Gastroesophageal sphincter (tissue), 4 donors: ENCODE results near the gene SLC12A8. TPM values are rescaled to one million over a fixed set of nuclear protein-coding genes. Genes with fewer than 3 reads are reported as not detected.

Experiments
- ATAC-seq: fragments of 150-250 bp; one replicate; pipeline ENCODE4 v1.9.1; 2016; ENCODE audit warnings: mild to moderate bottlenecking, moderate library complexity
- H3K27ac ChIP-seq, 4 donors: fragments of 200-600 bp; sonication (generic) in 3 of 4; 1 replicate in 3 of 4; 2 replicates in 1 of 4; pipeline ENCODE4 v1.5.1; 2016 to 2019
- H3K27me3 ChIP-seq: fragments of 200-600 bp; sonication (generic); one replicate; pipeline ENCODE4 v1.5.1; 2019
- H3K36me3 ChIP-seq, 2 donors: fragments of 200-600 bp; sonication (generic); one replicate each; pipeline ENCODE4 v1.5.1; 2019; ENCODE audit warnings: control low read depth in 1 of 2
- H3K4me1 ChIP-seq, 3 donors: fragments of 200-600 bp; sonication (generic); 1 replicate in 2 of 3; 2 replicates in 1 of 3; pipeline ENCODE4 v1.5.1; 2016 to 2019; ENCODE audit warnings: control low read depth in 2 of 3
- H3K4me3 ChIP-seq, 2 donors: fragments of 200-600 bp; sonication (generic); one replicate each; pipeline ENCODE4 v1.5.1; 2019; ENCODE audit warnings: mild to moderate bottlenecking in 1 of 2, moderate library complexity in 1 of 2
- H3K9me3 ChIP-seq, 3 donors: fragments of 200-600 bp; sonication (generic); one replicate each; pipeline ENCODE4 v1.5.1; 2017 to 2019; ENCODE audit warnings: control low read depth in 2 of 3
- CTCF ChIP-seq, 4 experiments: fragments of 200-600 bp in 2 of 4; fragments of 450-650 bp in 2 of 4; sonication (generic) in 1 of 4; IDR thresholded peaks; one replicate each; pipeline ENCODE4 v1.5.1; 2017 to 2019; ENCODE audit warnings: antibody characterized with exemption in 4 of 4, mild to moderate bottlenecking in 2 of 4, moderate library complexity in 2 of 4
- EP300 ChIP-seq: sonication (generic); formaldehyde crosslinking; IDR thresholded peaks from one replicate; pipeline ENCODE4 v1.6.1; 2017; ENCODE audit warnings: antibody characterized with exemption, mild to moderate bottlenecking
- POLR2A ChIP-seq, 2 donors: fragments of 450-650 bp; IDR thresholded peaks; one replicate each; pipeline ENCODE4 v1.6.1; 2017; ENCODE audit warnings: antibody characterized with exemption in 2 of 2, mild to moderate bottlenecking in 2 of 2, moderate library complexity in 1 of 2
- POLR2AphosphoS5 ChIP-seq: sonication (generic); formaldehyde crosslinking; IDR thresholded peaks from one replicate; pipeline ENCODE4 v1.6.1; 2017; ENCODE audit warnings: antibody characterized with exemption
- WGBS, 2 donors: methylation state at CpG; one replicate each; pipeline ENCODE4 v1.1.5; 2018; ENCODE audit warnings: low coverage in 1 of 2; 5-methylcytosine and 5-hydroxymethylcytosine counted together
- total RNA-seq, 4 donors: library from RNA; depleted of rRNA; stranded (reverse); fragments of >200 nt; gene quantifications; one replicate each; pipeline ENCODE4 v1.1.0, GENCODE V29; 2016

The SLC12A8 gene
- total RNA-seq, 4 donors from 2014 or later, result 0.13 to 2.3 (median 0.54) TPM; not detected in 1

- peaks cover 0 to 12% (median 0%) of the 10 kb centered on the region in 3 donors for H3K4me1 ChIP-seq
- H3K4me3 ChIP-seq, result no peak overlapping the region
- no peaks in the 10 kb centered on the region for H3K27me3 ChIP-seq
- no peak overlapping the region for H3K27ac ChIP-seq
- H3K9me3 ChIP-seq, result no peaks in the 10 kb centered on the region
- ATAC-seq, result no peak
- TF ChIP-seq CTCF (IDR thresholded peaks at IDR 0.05), result no peak
- TF ChIP-seq POLR2AphosphoS5, result no peak
- TF ChIP-seq POLR2A (IDR thresholded peaks at IDR 0.05), result no peak
- TF ChIP-seq EP300, result no peak
- peaks cover 0 to 33% of the 10 kb centered on the region in 2 donors for H3K36me3 ChIP-seq
- WGBS, 2 donors, result 100% methylated on average over 1 of the region's 3 CpGs; no CpG with 5 or more reads in 1 of the 2 donors
Measured at GRCh38 chr3:125232401-125232800, 19.9 kb upstream of the SLC12A8 start.

DNA sequence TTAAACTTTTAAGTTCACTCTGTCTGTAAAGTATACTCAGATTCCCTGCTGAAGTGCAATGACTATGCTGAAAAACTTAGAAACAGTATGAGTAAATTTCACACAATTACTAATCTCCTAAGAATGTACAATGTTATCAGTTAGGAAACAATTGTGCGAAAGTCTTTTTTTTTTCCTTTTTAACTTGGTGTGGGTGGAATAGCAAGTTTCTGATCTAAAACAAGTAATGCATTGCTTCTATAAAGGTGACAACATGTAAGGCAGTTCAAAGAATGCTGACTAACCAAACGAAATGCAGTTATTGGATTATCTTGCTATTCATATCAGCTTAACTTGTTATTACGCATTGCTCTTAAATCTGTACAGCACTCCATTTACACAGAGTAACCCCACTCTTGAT is 19.3 kb upstream of the SLC12A8 start:
- Histone ChIP-seq H3K27ac (no peak overlapping the region), H3K4me1 (peaks cover 0 to 10% (median 0%) of the 10 kb centered on the region in 3 donors), H3K4me3 (no peak overlapping the region), H3K9me3 (no peaks in the 10 kb centered on the region), H3K36me3 (peaks cover 0 to 34% of the 10 kb centered on the region in 2 donors), H3K27me3 (no peaks in the 10 kb centered on the region)
- 72 to 83% methylated on average over 3 of the region's 3 CpGs for WGBS, 2 donors
- TF ChIP-seq EP300, result no peak
- TF ChIP-seq CTCF (IDR thresholded peaks at IDR 0.05), result no peak
- no peak for TF ChIP-seq POLR2A (IDR thresholded peaks at IDR 0.05)
- TF ChIP-seq POLR2AphosphoS5, result no peak
- no peak for ATAC-seq

DNA sequence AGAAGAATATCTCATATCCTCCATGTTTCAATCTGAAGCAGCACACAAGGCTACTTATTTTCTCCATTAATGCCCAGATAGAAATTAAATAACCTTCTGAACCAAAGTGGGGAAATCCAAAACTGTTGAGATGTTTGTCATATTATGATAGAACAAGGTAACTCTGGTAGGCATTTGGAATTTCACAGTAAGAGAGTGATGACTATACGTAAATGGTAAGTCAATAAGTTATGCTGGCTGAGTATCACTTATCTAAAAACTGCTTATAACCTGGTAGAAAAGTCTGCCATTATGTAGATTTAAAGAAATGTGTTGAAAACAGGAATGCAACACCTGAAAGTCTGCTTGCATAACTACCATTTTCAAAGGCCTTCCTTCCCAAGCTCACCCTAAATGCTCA is 17.2 kb upstream of the SLC12A8 start:
- no peak for ATAC-seq
- H3K4me1 ChIP-seq, result no peaks in the 10 kb centered on the region
- TF ChIP-seq EP300 (no peak), POLR2AphosphoS5 (no peak), CTCF (IDR thresholded peaks at IDR 0.05) (no peak), POLR2A (IDR thresholded peaks at IDR 0.05) (no peak)
- H3K36me3 ChIP-seq, result peaks cover 0 to 34% of the 10 kb centered on the region in 2 donors
- H3K4me3 ChIP-seq, result no peak overlapping the region
- 100% methylated on average over 1 of the region's 1 CpG for WGBS, 2 donors
- H3K27ac ChIP-seq, result no peak overlapping the region
- no peaks in the 10 kb centered on the region for H3K27me3 ChIP-seq
- H3K9me3 ChIP-seq, result no peaks in the 10 kb centered on the region

GRCh38 chr3:125229168-125229567 is 16.6 kb upstream of the SLC12A8 start:
- TF ChIP-seq POLR2A (IDR thresholded peaks at IDR 0.05) (no peak), CTCF (IDR thresholded peaks at IDR 0.05) (no peak), POLR2AphosphoS5 (no peak), EP300 (no peak)

GRCh38 chr3:125221831-125222230 is 9.3 kb upstream of the SLC12A8 start:
- H3K4me3 ChIP-seq, result no peak overlapping the region
- no peaks in the 10 kb centered on the region for H3K36me3 ChIP-seq
- no peaks in the 10 kb centered on the region for H3K27me3 ChIP-seq
- no peak for TF ChIP-seq POLR2AphosphoS5
- no peak for TF ChIP-seq CTCF (IDR thresholded peaks at IDR 0.05)
- no peak for TF ChIP-seq POLR2A (IDR thresholded peaks at IDR 0.05)
- TF ChIP-seq EP300, result no peak
- 73 to 89% methylated on average over 3 of the region's 3 CpGs for WGBS, 2 donors
- H3K9me3 ChIP-seq, result no peaks in the 10 kb centered on the region
- no peak overlapping the region for H3K27ac ChIP-seq
- H3K4me1 ChIP-seq, result no peaks in the 10 kb centered on the region
- ATAC-seq, result no peak

More at GRCh38 chr3:125229168-125229567, 16.6 kb upstream of the SLC12A8 start:
- Histone ChIP-seq H3K36me3 (peaks cover 0 to 34% of the 10 kb centered on the region in 2 donors), H3K9me3 (no peaks in the 10 kb centered on the region), H3K4me3 (no peak overlapping the region), H3K27me3 (no peaks in the 10 kb centered on the region), H3K27ac (no peak overlapping the region), H3K4me1 (no peaks in the 10 kb centered on the region)
- ATAC-seq, result no peak
- 73 to 79% methylated on average over 7 of the region's 7 CpGs for WGBS, 2 donors
